ENCODE data around the gene TMCC3. TPM values are rescaled to one million over a fixed set of nuclear protein-coding genes. Genes with fewer than 3 reads are reported as not detected.

The TMCC3 gene
- total RNA-seq, 3 donors from 2014 or later = 40.8 to 97.2 (median 92.0) TPM

GRCh38 chr12:94648578-94648977 lies 1.8 kb downstream of the TMCC3 start:
- Histone ChIP-seq H3K4me3 (no peak overlapping the region), H3K4me1 (ENCODE audit: low read depth) (peaks cover 13% of the 10 kb centered on the region), H3K9me3 (no peaks in the 10 kb centered on the region), H3K36me3 (ENCODE audit: low read depth) (no peaks in the 10 kb centered on the region)
- intact Hi-C loops (cut with DNase I, micrococcal nuclease) = no loop called here
- TF ChIP-seq CTCF (IDR thresholded peaks at IDR 0.05) = no peak
- ATAC-seq (no peak), DNase-seq (no peak)

GRCh38 chr12:94644141-94644979 lies 6.0 kb downstream of the TMCC3 start:
- no peak for TF ChIP-seq CTCF (IDR thresholded peaks at IDR 0.05)
- Histone ChIP-seq H3K4me3 (no peak overlapping the region), H3K36me3 (ENCODE audit: low read depth) (no peaks in the 10 kb centered on the region), H3K4me1 (ENCODE audit: low read depth) (peaks cover 15% of the 10 kb centered on the region), H3K9me3 (no peaks in the 10 kb centered on the region)
- intact Hi-C loops (cut with DNase I, micrococcal nuclease) = no loop called here
- ATAC-seq (peak; percentile 47), DNase-seq (no peak)

- Histone ChIP-seq H3K4me1 (ENCODE audit: low read depth) (peaks cover 9% of the 10 kb centered on the region), H3K4me3 (no peak overlapping the region), H3K9me3 (no peaks in the 10 kb centered on the region), H3K36me3 (ENCODE audit: low read depth) (no peaks in the 10 kb centered on the region)
- intact Hi-C loops (cut with DNase I, micrococcal nuclease) = no loop called here
- ATAC-seq (peak; percentile 50), DNase-seq (no peak)
- no peak for TF ChIP-seq CTCF (IDR thresholded peaks at IDR 0.05)
Measured at GRCh38 chr12:94643606-94644005, 6.8 kb downstream of the TMCC3 start.

- no peaks in the 10 kb centered on the region for H3K9me3 ChIP-seq
- H3K4me1 ChIP-seq (ENCODE audit: low read depth) = peaks cover 5% of the 10 kb centered on the region
- no peaks in the 10 kb centered on the region for H3K36me3 ChIP-seq (ENCODE audit: low read depth)
- H3K4me3 ChIP-seq = no peak overlapping the region
- intact Hi-C loops (cut with DNase I, micrococcal nuclease) = no loop called here
- TF ChIP-seq CTCF (IDR thresholded peaks at IDR 0.05) = no peak
- ATAC-seq (no peak), DNase-seq (no peak)
Measured at GRCh38 chr12:94641283-94641682, 9.1 kb downstream of the TMCC3 start.

- ATAC-seq (peak; percentile 53), DNase-seq (peak in 1 of 3 donors; percentile 19)
- Histone ChIP-seq H3K4me3 (no peak overlapping the region), H3K9me3 (no peaks in the 10 kb centered on the region), H3K36me3 (ENCODE audit: low read depth) (no peaks in the 10 kb centered on the region), H3K4me1 (ENCODE audit: low read depth) (peaks cover 5% of the 10 kb centered on the region)
- TF ChIP-seq CTCF (IDR thresholded peaks at IDR 0.05) = no peak
- intact Hi-C loops (cut with DNase I, micrococcal nuclease) = no loop called here
Measured at GRCh38 chr12:94640134-94640928, 10.0 kb downstream of the TMCC3 start.

Data from mucosa of descending colon (tissue), 3 donors.